Right lobe of liver (tissue), 6 donors: ENCODE data around the gene GPSM3. TPM values are rescaled to one million over a fixed set of nuclear protein-coding genes. Genes with fewer than 3 reads are reported as not detected.

Experiments
- ATAC-seq, 4 donors: fragments of 200-7000 bp; cut with Tn5 transposase; one replicate each; pipeline ENCODE4 v1.9.1; 2020; ENCODE audit warnings: mild to moderate bottlenecking in 4 of 4, moderate library complexity in 4 of 4
- DNase-seq, 3 donors: peaks; one replicate each; pipeline ENCODE4 v3.0.0-alpha.2; 2020
- H3K27ac ChIP-seq, 3 donors: fragments of 200-600 bp; one replicate each; pipeline ENCODE4 v1.8.0; 2022
- H3K27me3 ChIP-seq, 2 donors: fragments of 200-600 bp; one replicate each; pipeline ENCODE4 v1.8.0; 2022
- H3K36me3 ChIP-seq, 4 donors: fragments of 200-600 bp; sonication (generic) in 1 of 4; one replicate each; pipeline versions ENCODE4 v1.5.1 to v1.8.0; 2017 to 2022; ENCODE audit warnings: control low read depth in 1 of 4
- H3K4me1 ChIP-seq, 4 donors: fragments of 200-600 bp; sonication (generic) in 1 of 4; one replicate each; pipeline versions ENCODE4 v1.5.1 to v1.8.0; 2017 to 2022; ENCODE audit warnings: control low read depth in 1 of 4
- H3K4me3 ChIP-seq, 3 donors: fragments of 200-600 bp; one replicate each; pipeline ENCODE4 v1.8.0; 2022
- H3K9me3 ChIP-seq, 4 donors: fragments of 200-600 bp; sonication (generic) in 1 of 4; one replicate each; pipeline versions ENCODE4 v1.5.1 to v1.8.0; 2017 to 2022; ENCODE audit warnings: control low read depth in 1 of 4
- CTCF ChIP-seq, 4 donors: fragments of 200-600 bp in 3 of 4; fragments of 450-650 bp in 1 of 4; IDR thresholded peaks; one replicate each; pipeline versions ENCODE4 v1.5.1 to v1.8.0; 2016 to 2022; ENCODE audit warnings: antibody characterized with exemption in 4 of 4, mild to moderate bottlenecking in 2 of 4
- POLR2A ChIP-seq: fragments of 450-650 bp; IDR thresholded peaks from one replicate; pipeline ENCODE4 v1.6.1; 2017; ENCODE audit warnings: antibody characterized with exemption, mild to moderate bottlenecking
- WGBS: methylation state at CpG from one replicate; pipeline ENCODE4 v1.1.6; 2018; ENCODE audit warnings: low coverage, low lambda C conversion rate; ENCODE audit not compliant: insufficient coverage; ENCODE audit errors: missing lambda C conversion rate; 5-methylcytosine and 5-hydroxymethylcytosine counted together
- intact Hi-C, 2 donors: fragments of 100-400 bp; cut with DNase I; formaldehyde crosslinking; loops; one replicate each; pipeline versions ENCODE4 v1.11.2 to v1.14.1; 2022
- total RNA-seq, 6 experiments: library from RNA; depleted of rRNA in 2 of 6; stranded (reverse); fragments of >200 nt in 2 of 6; fragmentation: NEBNext Ultra II Directional in 3 of 6; extraction: Animal tissue kit (Norgen Biotek cat#: 25700) in 3 of 6; gene quantifications; one replicate each; pipeline versions ENCODE4 v1.1.0 to v1.2.4, GENCODE V29; 2016 to 2023
- donor health status: DM: no; HTN: yes; CAD: no.
- donor health status: DM: no; HTN: no; CAD: no.
- donor health status: DM: no; HTN: no; CAD: no.
- donor health status: DM: no; HTN: yes; CAD: no.
- donor health status: DM: no; HTN: yes; CAD: no.

Gene GPSM3
- total RNA-seq, 6 experiments from 2014 or later: 3.7 to 9.2 (median 5.7) TPM

GRCh38 chr6:32191696-32192607, 491 bp downstream of the GPSM3 start:
- ATAC-seq (no peak), DNase-seq (peak in 1 of 3 donors; percentile 58)
- TF ChIP-seq CTCF (IDR thresholded peaks at IDR 0.05) (no peak), POLR2A (no peak)
- H3K27me3 ChIP-seq: no peaks in the 10 kb centered on the region
- H3K27ac ChIP-seq: peak overlapping the region; percentile 69 to 96 (median 86)
- H3K4me1 ChIP-seq: peaks cover 0 to 15% (median 6%) of the 10 kb centered on the region in 4 donors
- H3K36me3 ChIP-seq: peaks cover 0 to 2% (median 0%) of the 10 kb centered on the region in 4 donors
- H3K9me3 ChIP-seq: no peaks in the 10 kb centered on the region
- WGBS: 52% methylated on average over 11 of the region's 15 CpGs
- peak overlapping the region; percentile 6 to 64 (median 25) for H3K4me3 ChIP-seq
- intact Hi-C loops: no loop called here

GRCh38 chr6:32190911-32191677, 1.3 kb downstream of the GPSM3 start:
- WGBS: 62% methylated on average over 5 of the region's 8 CpGs
- TF ChIP-seq POLR2A: no peak
- TF ChIP-seq CTCF (IDR thresholded peaks at IDR 0.05): no peak
- peaks cover 0 to 3% (median 0%) of the 10 kb centered on the region in 4 donors for H3K36me3 ChIP-seq
- peak overlapping the region; percentile 86 to 96 (median 89) for H3K27ac ChIP-seq
- H3K27me3 ChIP-seq: no peaks in the 10 kb centered on the region
- ATAC-seq: no peak
- intact Hi-C loops: no loop called here
- no peaks in the 10 kb centered on the region for H3K9me3 ChIP-seq
- no peak for DNase-seq
- H3K4me1 ChIP-seq: peaks cover 0 to 15% (median 6%) of the 10 kb centered on the region in 4 donors
- H3K4me3 ChIP-seq: peak overlapping the region; percentile 55 to 65 (median 64)

GRCh38 chr6:32190054-32190851, 2.2 kb downstream of the GPSM3 start, which contains the start of gene PBX2:
TSS of gene PBX2 (minus strand) at chr6:32190202. CDS start at chr6:32189915, 287 bp downstream.
- Histone ChIP-seq H3K4me1 (peaks cover 0 to 14% (median 6%) of the 10 kb centered on the region in 4 donors), H3K9me3 (no peaks in the 10 kb centered on the region), H3K27me3 (no peaks in the 10 kb centered on the region), H3K27ac (peak within 1 kb of the TSS; percentile 86 to 96 (median 89)), H3K36me3 (peaks cover 0 to 3% (median 0%) of the 10 kb centered on the region in 4 donors), H3K4me3 (peak within 1 kb of the TSS; percentile 55 to 65 (median 64))
- DNase-seq (peak; percentile 92 to 95 (median 93)), ATAC-seq (peak; percentile 77 to 90 (median 86))
- WGBS: under 1% methylated on average over 20 of the region's 23 CpGs
- TF ChIP-seq CTCF (IDR thresholded peaks at IDR 0.05): no peak
- peak; percentile 73 for TF ChIP-seq POLR2A
- intact Hi-C loops: no loop called here

GRCh38 chr6:32189742-32190053, 2.7 kb downstream of the GPSM3 start:
- peak in 1 of 4 donors; percentile 0 for ATAC-seq
- Histone ChIP-seq H3K4me1 (peaks cover 0 to 8% (median 3%) of the 10 kb centered on the region in 4 donors), H3K9me3 (no peaks in the 10 kb centered on the region), H3K27me3 (no peaks in the 10 kb centered on the region), H3K36me3 (peaks cover 0 to 3% (median 0%) of the 10 kb centered on the region in 4 donors), H3K27ac (peak overlapping the region; percentile 86 to 96 (median 89)), H3K4me3 (peak overlapping the region; percentile 55 to 65 (median 64))
- intact Hi-C loops: no loop called here
- WGBS: 0% methylated on average over 1 of the region's 23 CpGs
- TF ChIP-seq CTCF (IDR thresholded peaks at IDR 0.05) (no peak), POLR2A (no peak)
- DNase-seq: peak; percentile 64 to 70 (median 66)
